ENCODE measurements around the gene PSMD11. TPM values are rescaled to one million over a fixed set of nuclear protein-coding genes. Genes with fewer than 3 reads are reported as not detected.

PSMD11 gene
- total RNA-seq, 1 donor from 2014 or later: 129 TPM

- Histone ChIP-seq H3K4me2 (ENCODE audit: low read length) (peak overlapping the region; percentile 96), H2AFZ (ENCODE audit: low read depth, low read length) (peak overlapping the region; percentile 71), H3K4me1 (ENCODE audit: insufficient read depth, low read length) (peaks cover 32% of the 10 kb centered on the region), H3K4me3 (ENCODE audit: insufficient read depth, low read depth, low read length) (peak overlapping the region; percentile 55), H3K36me3 (ENCODE audit: insufficient read depth, low read length) (peaks cover 12% of the 10 kb centered on the region), H3K27ac (ENCODE audit: low read depth, low read length) (peak overlapping the region; percentile 48), H3K27me3 (ENCODE audit: insufficient read depth, low read length) (no peaks in the 10 kb centered on the region), H3K9ac (ENCODE audit: low read length) (peak overlapping the region; percentile 59), H3K9me3 (ENCODE audit: insufficient read depth, low read depth, low read length) (no peaks in the 10 kb centered on the region), H4K20me1 (ENCODE audit: insufficient read depth, low read length) (peaks cover 59% of the 10 kb centered on the region), H3K79me2 (ENCODE audit: insufficient read depth, low read length) (peaks cover 9% of the 10 kb centered on the region)
- DNase-seq (ENCODE audit: low read depth): peak; percentile 40
- Mint-ChIP-seq H3K36me3 (ENCODE audit: low read depth, unreplicated experiment) (peaks cover 10% of the 10 kb centered on the region), H3K4me3 (ENCODE audit: unreplicated experiment) (peak overlapping the region; percentile 76), H3K9me3 (ENCODE audit: unreplicated experiment) (no peaks in the 10 kb centered on the region), H3K27ac (ENCODE audit: unreplicated experiment) (peak overlapping the region; percentile 26), H3K27me3 (ENCODE audit: low read depth, unreplicated experiment) (no peaks in the 10 kb centered on the region), H3K4me1 (ENCODE audit: low read depth, unreplicated experiment) (peaks cover 21% of the 10 kb centered on the region)
- FAIRE-seq: no peak
- TF ChIP-seq CTCF (IDR thresholded peaks at IDR 0.05; ENCODE audit: insufficient read depth, low read depth, low read length): no peak
- TF ChIP-seq EZH2 (IDR thresholded peaks at IDR 0.05; ENCODE audit: insufficient read depth, low read length): no peak
Observed at GRCh38 chr17:32486111-32486700, 41.9 kb downstream of the PSMD11 start.

GRCh38 chr17:32486701-32487472, 42.6 kb downstream of the PSMD11 start, which contains the start of gene CDK5R1:
CDK5R1 (plus strand) TSS chr17:32486993; CDS start chr17:32487621, 628 bp downstream.
- Histone ChIP-seq H3K4me1 (ENCODE audit: insufficient read depth, low read length) (peaks cover 34% of the 10 kb centered on the region), H3K9ac (ENCODE audit: low read length) (peak within 1 kb of the TSS; percentile 64), H2AFZ (ENCODE audit: low read depth, low read length) (peak within 1 kb of the TSS; percentile 71), H3K9me3 (ENCODE audit: insufficient read depth, low read depth, low read length) (no peaks in the 10 kb centered on the region), H3K36me3 (ENCODE audit: insufficient read depth, low read length) (peaks cover 7% of the 10 kb centered on the region), H3K4me2 (ENCODE audit: low read length) (peak within 1 kb of the TSS; percentile 96), H3K27me3 (ENCODE audit: insufficient read depth, low read length) (no peaks in the 10 kb centered on the region), H3K4me3 (ENCODE audit: insufficient read depth, low read depth, low read length) (peak within 1 kb of the TSS; percentile 67), H3K27ac (ENCODE audit: low read depth, low read length) (peak within 1 kb of the TSS; percentile 48), H3K79me2 (ENCODE audit: insufficient read depth, low read length) (peaks cover 9% of the 10 kb centered on the region), H4K20me1 (ENCODE audit: insufficient read depth, low read length) (peaks cover 52% of the 10 kb centered on the region)
- no peak for TF ChIP-seq CTCF (IDR thresholded peaks at IDR 0.05; ENCODE audit: insufficient read depth, low read depth, low read length)
- TF ChIP-seq EZH2 (IDR thresholded peaks at IDR 0.05; ENCODE audit: insufficient read depth, low read length): no peak
- Mint-ChIP-seq H3K27ac (ENCODE audit: unreplicated experiment) (peak within 1 kb of the TSS; percentile 26), H3K27me3 (ENCODE audit: low read depth, unreplicated experiment) (no peaks in the 10 kb centered on the region), H3K9me3 (ENCODE audit: unreplicated experiment) (no peaks in the 10 kb centered on the region), H3K36me3 (ENCODE audit: low read depth, unreplicated experiment) (peaks cover 10% of the 10 kb centered on the region), H3K4me3 (ENCODE audit: unreplicated experiment) (peak within 1 kb of the TSS; percentile 89), H3K4me1 (ENCODE audit: low read depth, unreplicated experiment) (peaks cover 23% of the 10 kb centered on the region)
- DNase-seq (ENCODE audit: low read depth) (peak; percentile 20), FAIRE-seq (no peak)
